MM.1S (cell line): ENCODE measurements around the gene UBAC1.
"Not testable (repeated sequence)": the region's sequence is repeated elsewhere in the genome, so short reads cannot be mapped to it uniquely, and the experiment has no call there.

Experiments
- DNase-seq: peaks from one replicate; pipeline ENCODE4 v3.0.0-alpha.2; 2015
- H2AFZ ChIP-seq: fragments of 300-600 bp; sonication (generic); 2 replicates; pipeline ENCODE4 v1.6.0; 2016; ENCODE audit warnings: antibody characterized with exemption, low read length
- H3F3A ChIP-seq: fragments of 300-600 bp; sonication (generic); 2 replicates; pipeline ENCODE4 v1.6.1; 2016; ENCODE audit warnings: mild to moderate bottlenecking, antibody characterized with exemption, low read length, moderate library complexity, mixed read lengths; ENCODE audit not compliant: insufficient read depth
- H3K27ac ChIP-seq: fragments of 300-600 bp; sonication (generic); 2 replicates; pipeline ENCODE4 v1.5.1; 2016; ENCODE audit warnings: mild to moderate bottlenecking, low read length
- H3K27me3 ChIP-seq: fragments of 300-600 bp; sonication (generic); replicated peaks from 2 replicates; pipeline ENCODE4 v1.6.0; 2016; ENCODE audit warnings: low read length; ENCODE audit not compliant: insufficient read depth
- H3K36me3 ChIP-seq: fragments of 300-600 bp; sonication (generic); replicated peaks from 2 replicates; pipeline ENCODE4 v1.6.1; 2016; ENCODE audit warnings: mild to moderate bottlenecking, low read length, mixed read lengths; ENCODE audit not compliant: insufficient read depth
- H3K4me1 ChIP-seq: fragments of 300-600 bp; sonication (generic); 2 replicates; pipeline ENCODE4 v1.6.1; 2016; ENCODE audit warnings: low read length, mixed read lengths
- H3K4me2 ChIP-seq: fragments of 300-600 bp; sonication (generic); 2 replicates; pipeline ENCODE4 v1.6.0; 2016; ENCODE audit warnings: low read depth, low read length
- H3K4me3 ChIP-seq: fragments of 300-600 bp; sonication (generic); 2 replicates; pipeline ENCODE4 v1.5.1; 2016; ENCODE audit warnings: low read length, mixed read lengths
- H3K79me2 ChIP-seq: fragments of 300-600 bp; sonication (generic); 2 replicates; pipeline ENCODE4 v1.6.1; 2016; ENCODE audit warnings: mixed run types, low read length, mixed read lengths
- H3K9ac ChIP-seq: fragments of 300-600 bp; sonication (generic); 2 replicates; pipeline ENCODE4 v1.6.1; 2016; ENCODE audit warnings: low read length, mixed read lengths
- H3K9me2 ChIP-seq: fragments of 300-600 bp; sonication (generic); replicated peaks from 2 replicates; pipeline ENCODE4 v1.6.1; 2016; ENCODE audit warnings: mild to moderate bottlenecking, low read length, mixed read lengths; ENCODE audit not compliant: insufficient read depth
- H3K9me3 ChIP-seq: fragments of 300-600 bp; sonication (generic); replicated peaks from 2 replicates; pipeline ENCODE4 v1.6.1; 2016; ENCODE audit warnings: mild to moderate bottlenecking, low read length, mixed read lengths; ENCODE audit not compliant: insufficient read depth
- H4K20me1 ChIP-seq: fragments of 300-600 bp; sonication (generic); 2 replicates; pipeline ENCODE4 v1.6.1; 2016; ENCODE audit warnings: mild to moderate bottlenecking, low read length, moderate library complexity, mixed read lengths; ENCODE audit not compliant: insufficient read depth
- EZH2 ChIP-seq: fragments of 300-600 bp; sonication (generic); optimal IDR thresholded peaks from 2 replicates; pipeline ENCODE3; 2017; ENCODE audit warnings: low read depth, mild to moderate bottlenecking, antibody characterized with exemption, low read length, mixed read lengths
- EZH2phosphoT487 ChIP-seq: fragments of 300-600 bp; sonication (generic); IDR thresholded peaks from 2 replicates; pipeline ENCODE4 v1.6.1; 2018; ENCODE audit warnings: antibody characterized with exemption, low read length
- TF ChIP-seq, protein P1 (sequence below): fragments of 300-600 bp; sonication (generic); IDR thresholded peaks from 2 replicates; pipeline ENCODE4 v1.5.1; 2016; ENCODE audit warnings: antibody characterized with exemption, low read length, mixed read lengths

UBAC1 gene

DNA sequence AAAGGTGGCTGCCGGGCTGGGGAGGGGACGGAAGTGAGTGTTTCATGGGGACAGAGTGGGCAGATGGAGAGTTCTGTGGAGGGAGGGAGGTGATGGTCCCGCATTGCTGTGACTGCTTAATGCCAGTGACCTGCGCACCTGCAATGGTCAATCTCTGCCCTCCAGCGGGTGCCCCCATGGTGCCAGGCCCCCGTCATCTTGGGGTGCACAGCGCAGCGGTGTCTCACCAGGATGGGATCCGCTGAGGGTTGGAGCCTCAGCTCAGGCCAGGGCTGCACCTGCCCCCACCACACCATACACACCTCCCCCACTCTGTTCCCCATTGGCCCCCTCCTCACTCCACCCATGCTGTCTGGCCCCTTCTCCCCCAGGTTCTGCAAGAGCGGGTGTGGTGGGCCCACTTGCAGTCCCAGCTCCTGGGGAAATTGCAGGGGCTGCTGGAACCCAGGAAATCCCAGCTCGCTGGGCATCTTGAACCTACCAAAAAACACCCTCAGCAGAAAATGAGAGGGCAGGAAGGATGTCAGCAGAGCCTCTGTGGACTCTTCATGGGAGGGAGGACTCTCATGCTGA lies 41.8 kb downstream of the UBAC1 start:
- H3F3A ChIP-seq, result no peaks in the 10 kb centered on the region
- no peak overlapping the region for H3K27ac ChIP-seq
- TF ChIP-seq EZH2, result no peak
- TF ChIP-seq EZH2phosphoT487, result no peak
- TF ChIP-seq, protein P1, sequence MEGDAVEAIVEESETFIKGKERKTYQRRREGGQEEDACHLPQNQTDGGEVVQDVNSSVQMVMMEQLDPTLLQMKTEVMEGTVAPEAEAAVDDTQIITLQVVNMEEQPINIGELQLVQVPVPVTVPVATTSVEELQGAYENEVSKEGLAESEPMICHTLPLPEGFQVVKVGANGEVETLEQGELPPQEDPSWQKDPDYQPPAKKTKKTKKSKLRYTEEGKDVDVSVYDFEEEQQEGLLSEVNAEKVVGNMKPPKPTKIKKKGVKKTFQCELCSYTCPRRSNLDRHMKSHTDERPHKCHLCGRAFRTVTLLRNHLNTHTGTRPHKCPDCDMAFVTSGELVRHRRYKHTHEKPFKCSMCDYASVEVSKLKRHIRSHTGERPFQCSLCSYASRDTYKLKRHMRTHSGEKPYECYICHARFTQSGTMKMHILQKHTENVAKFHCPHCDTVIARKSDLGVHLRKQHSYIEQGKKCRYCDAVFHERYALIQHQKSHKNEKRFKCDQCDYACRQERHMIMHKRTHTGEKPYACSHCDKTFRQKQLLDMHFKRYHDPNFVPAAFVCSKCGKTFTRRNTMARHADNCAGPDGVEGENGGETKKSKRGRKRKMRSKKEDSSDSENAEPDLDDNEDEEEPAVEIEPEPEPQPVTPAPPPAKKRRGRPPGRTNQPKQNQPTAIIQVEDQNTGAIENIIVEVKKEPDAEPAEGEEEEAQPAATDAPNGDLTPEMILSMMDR, result no peak
- no peaks in the 10 kb centered on the region for H3K79me2 ChIP-seq
- H3K4me3 ChIP-seq, result no peak overlapping the region
- no peak overlapping the region for H3K9ac ChIP-seq
- H3K36me3 ChIP-seq, result no peaks in the 10 kb centered on the region; the same call in 1 of the 2 replicates
- H3K27me3 ChIP-seq, result no peaks in the 10 kb centered on the region
- no peak overlapping the region for H3K4me2 ChIP-seq
- H3K4me1 ChIP-seq, result no peaks in the 10 kb centered on the region
- H3K9me3 ChIP-seq, result no peaks in the 10 kb centered on the region
- H3K9me2 ChIP-seq, result no peaks in the 10 kb centered on the region
- H2AFZ ChIP-seq, result no peak overlapping the region
- no peaks in the 10 kb centered on the region for H4K20me1 ChIP-seq
- no peak for DNase-seq

DNA sequence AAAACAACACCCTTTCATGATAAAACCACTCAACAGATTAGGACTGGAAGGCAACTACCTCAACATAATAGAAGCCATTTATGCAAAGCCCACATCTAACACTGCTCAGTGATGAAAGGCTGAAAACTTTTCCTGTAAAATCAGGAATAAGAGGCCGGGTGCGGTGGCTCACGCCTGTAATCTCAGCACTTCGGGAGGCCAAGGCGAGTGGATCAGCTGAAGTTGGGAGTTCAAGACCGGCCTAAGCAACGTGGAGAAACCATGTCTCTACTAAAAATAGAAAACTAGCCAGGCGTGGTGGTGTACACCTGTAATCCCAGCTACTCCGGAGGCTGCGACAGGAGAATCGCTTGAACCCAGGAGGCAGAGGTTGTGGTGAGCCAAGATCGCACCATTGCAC lies 44.9 kb downstream of the UBAC1 start:
- not testable (repeated sequence) for H3K27ac ChIP-seq, H3K4me1 ChIP-seq, H3K9me3 ChIP-seq, H3K9me2 ChIP-seq, DNase-seq, H3K27me3 ChIP-seq, H3K4me3 ChIP-seq, H2AFZ ChIP-seq, H3K79me2 ChIP-seq, H3F3A ChIP-seq, H3K36me3 ChIP-seq, H4K20me1 ChIP-seq, H3K4me2 ChIP-seq, H3K9ac ChIP-seq

DNA sequence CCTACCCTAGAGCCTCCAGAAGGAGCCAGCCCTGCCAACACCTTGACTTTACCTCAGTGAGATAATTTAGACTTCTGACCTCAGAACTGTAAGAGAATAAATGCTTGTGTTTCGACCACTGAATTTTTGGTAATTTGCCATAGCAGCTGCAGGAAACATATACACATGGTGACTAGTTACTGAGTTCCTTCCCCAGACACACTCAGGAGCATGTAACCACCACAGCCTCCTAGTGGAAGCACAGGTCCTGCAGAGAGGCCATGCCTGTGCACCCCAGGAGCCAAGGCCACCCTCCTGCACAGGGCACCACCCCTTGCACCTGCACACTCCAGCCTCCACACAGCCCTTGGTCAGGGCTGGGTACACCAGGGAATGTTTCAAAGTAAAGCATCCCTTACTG lies 46.3 kb downstream of the UBAC1 start:
- H3K27me3 ChIP-seq, result no peaks in the 10 kb centered on the region
- H3K9me3 ChIP-seq, result no peaks in the 10 kb centered on the region
- H3K9me2 ChIP-seq, result no peaks in the 10 kb centered on the region
- no peak for DNase-seq
- H2AFZ ChIP-seq, result no peak overlapping the region
- H3K79me2 ChIP-seq, result no peaks in the 10 kb centered on the region
- H3K4me2 ChIP-seq, result no peak overlapping the region
- H3K9ac ChIP-seq, result no peak overlapping the region
- no peak overlapping the region for H3K27ac ChIP-seq
- H4K20me1 ChIP-seq, result no peaks in the 10 kb centered on the region
- TF ChIP-seq, protein P1, result no peak
- no peak for TF ChIP-seq EZH2
- no peak for TF ChIP-seq EZH2phosphoT487
- H3F3A ChIP-seq, result no peaks in the 10 kb centered on the region
- H3K4me1 ChIP-seq, result no peaks in the 10 kb centered on the region
- H3K36me3 ChIP-seq, result peaks cover 3% of the 10 kb centered on the region; the same call in 1 of the 2 replicates
- H3K4me3 ChIP-seq, result no peak overlapping the region

DNA sequence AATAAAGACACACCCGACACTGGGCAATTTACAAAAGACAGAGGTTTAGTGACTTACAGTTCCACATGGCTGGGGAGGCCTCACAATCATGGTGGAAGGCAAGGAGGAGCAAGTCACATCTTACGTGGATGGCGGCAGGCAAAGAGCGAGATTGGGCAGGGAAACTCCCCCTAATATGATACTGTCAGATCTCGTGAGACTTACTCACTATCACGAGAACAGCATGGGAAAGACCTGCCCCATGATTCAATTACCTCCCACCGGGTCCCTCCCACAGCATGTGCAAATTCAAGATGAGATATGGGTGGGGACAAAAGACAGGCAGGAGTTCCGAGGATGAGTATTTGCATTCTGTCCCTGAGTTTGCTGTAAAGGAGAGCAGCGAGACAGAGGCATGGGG lies 49.9 kb downstream of the UBAC1 start:
- H3K27me3 ChIP-seq, H3K9ac ChIP-seq, H3K27ac ChIP-seq, H2AFZ ChIP-seq, DNase-seq, H4K20me1 ChIP-seq, H3K36me3 ChIP-seq, H3K9me2 ChIP-seq, H3K4me3 ChIP-seq, H3K4me2 ChIP-seq, H3K9me3 ChIP-seq, H3F3A ChIP-seq: not testable (repeated sequence)
- Histone ChIP-seq H3K4me1 (peaks cover 10% of the 10 kb centered on the region), H3K79me2 (peaks cover 12% of the 10 kb centered on the region)
